ENCODE data around the gene PROB1. TPM values are rescaled to one million over a fixed set of nuclear protein-coding genes. Genes with fewer than 3 reads are reported as not detected.

The PROB1 gene
- total and polyA plus RNA-seq, 9 of the 15 experiments (the other 6 are each of a cell fraction or from before 2014, with no cell fraction given): 0.01 to 1.8 (median 0.47) TPM

GRCh38 chr5:139418793-139419192, 23.9 kb upstream of the PROB1 start:
- no peaks in the 10 kb centered on the region for H3K27me3 ChIP-seq (ENCODE audit: control insufficient read depth in 2 of 2, insufficient read depth in 2 of 2, low read length in 2 of 2)
- H3K4me2 ChIP-seq (ENCODE audit: insufficient read depth, low read length): no peak overlapping the region
- ChIA-PET CTCF (ENCODE audit: low intra/inter-chr PET ratio) (no interaction called here), POLR2A (interaction anchor here (0.7 kb wide), 1 partner anchor 144 kb away, joined by 3 read pairs; no protein-coding TSS in a partner anchor)
- no peak overlapping the region for H3K9ac ChIP-seq (ENCODE audit: insufficient read depth in 1 of 2, low read depth in 2 of 2, low read length in 2 of 2)
- no TSS peak for BruUV-seq (replicated peaks)
- 77% methylated on average over 1 of the region's 1 CpG for WGBS (ENCODE audit: insufficient coverage, low coverage, missing lambda C conversion rate)
- no peak overlapping the region for H2AFZ ChIP-seq (ENCODE audit: low read depth, low read length)
- intact Hi-C loops (cut with micrococcal nuclease) (loop anchor here (5.0 kb wide), 1 partner anchor 131 kb away; no protein-coding TSS in a partner anchor), in situ Hi-C loops (cut with MboI) (loop anchor here (10.0 kb wide), 1 partner anchor 346 kb away; no protein-coding TSS in a partner anchor)
- no peaks in the 10 kb centered on the region for H3K9me1 ChIP-seq (ENCODE audit: control insufficient read depth, insufficient read depth, low read length)
- no peaks in the 10 kb centered on the region for H4K20me1 ChIP-seq (replicated peaks; ENCODE audit: control insufficient read depth, insufficient read depth, low read length)
- H3K79me2 ChIP-seq (ENCODE audit: control insufficient read depth, insufficient read depth, low read length): no peaks in the 10 kb centered on the region
- H3K4me3 ChIP-seq: no peak overlapping the region
- DNase-seq (ENCODE audit: extremely low read depth in 1 of 4, low spot score in 3 of 4) (no peak), FAIRE-seq (no peak), ATAC-seq (no peak)
- H3K36me3 ChIP-seq (ENCODE audit: control insufficient read depth, insufficient read depth, low read length): no peaks in the 10 kb centered on the region
- H3K27ac ChIP-seq (ENCODE audit: extremely low read depth, low read depth, low read length): no peak overlapping the region
- H3K9me3 ChIP-seq (replicated peaks; ENCODE audit: control insufficient read depth, insufficient read depth, low read depth, low read length): no peaks in the 10 kb centered on the region
- peaks cover 7 to 13% of the 10 kb centered on the region in 2 experiments for H3K4me1 ChIP-seq (replicated peaks in 1 of 2; ENCODE audit: control insufficient read depth in 2 of 2, insufficient read depth in 2 of 2, low read length in 2 of 2)
- no peak for TF ChIP-seq ZC3H8 (IDR thresholded peaks at IDR 0.05)
- TF ChIP-seq HINFP (tag; conservative IDR thresholded peaks at IDR 0.05; ENCODE audit: low read depth): no peak
- no peak for TF ChIP-seq MAFK (IDR thresholded peaks at IDR 0.05; ENCODE audit: low read length)
- TF ChIP-seq ZNF316 (IDR thresholded peaks at IDR 0.05): no peak
- no peak for TF ChIP-seq CREB5 (CRISPR knock-in tag; IDR thresholded peaks at IDR 0.05)
- TF ChIP-seq ZNF592 (IDR thresholded peaks at IDR 0.05): no peak
- TF ChIP-seq U2AF2 (optimal IDR thresholded peaks at IDR 0.05; ENCODE audit: low read depth, low read length): no peak
- TF ChIP-seq ZZZ3 (IDR thresholded peaks at IDR 0.05): no peak
- no peak for TF ChIP-seq TRIM24 (IDR thresholded peaks at IDR 0.05)
- no peak for TF ChIP-seq KLF10 (CRISPR knock-in tag; IDR thresholded peaks at IDR 0.05)
- TF ChIP-seq ZNF184 (CRISPR knock-in tag; IDR thresholded peaks at IDR 0.05): no peak
- TF ChIP-seq KAT8 (IDR thresholded peaks at IDR 0.05; ENCODE audit: low read depth): no peak
- no peak for TF ChIP-seq DDX20 (tag; IDR thresholded peaks at IDR 0.05; ENCODE audit: low read depth)
- no peak for TF ChIP-seq THRB (CRISPR knock-in tag; conservative IDR thresholded peaks at IDR 0.05)
- no peak for TF ChIP-seq CEBPG (CRISPR knock-in tag; IDR thresholded peaks at IDR 0.05)
- no peak for TF ChIP-seq CEBPG (tag; conservative IDR thresholded peaks at IDR 0.05 in 1 of 2, IDR thresholded peaks at IDR 0.05 in 1 of 2)
